KOPT-K1 (cell line): ENCODE results near the gene HGD.
"Not testable (repeated sequence)": the region's sequence is repeated elsewhere in the genome, so short reads cannot be mapped to it uniquely, and the experiment has no call there.

ENCODE experiments used
- H3K27ac ChIP-seq: fragments of 200-600 bp; sonication (generic); 2 replicates; pipeline ENCODE4 v1.5.1; 2016; ENCODE audit warnings: antibody characterized with exemption, mild to moderate bottlenecking, low read depth, low read length; ENCODE audit not compliant: poor library complexity, severe bottlenecking
- H3K36me3 ChIP-seq: fragments of 200-600 bp; sonication (generic); 2 replicates; pipeline ENCODE4 v1.5.1; 2017; ENCODE audit warnings: antibody characterized with exemption, mild to moderate bottlenecking, low read length, moderate library complexity; ENCODE audit not compliant: insufficient read depth
- H3K9me3 ChIP-seq: fragments of 200-600 bp; sonication (generic); 2 replicates; pipeline ENCODE4 v1.5.1; 2017; ENCODE audit warnings: antibody characterized with exemption, low read length, mild to moderate bottlenecking; ENCODE audit not compliant: insufficient read depth, poor library complexity, severe bottlenecking

The HGD gene

GRCh38 chr3:120685411-120685810 is 3.4 kb upstream of the HGD start:
- H3K27ac ChIP-seq: no peak overlapping the region

GRCh38 chr3:120684896-120685295 is 2.9 kb upstream of the HGD start:
- Histone ChIP-seq H3K27ac (no peak overlapping the region), H3K36me3 (no peaks in the 10 kb centered on the region; the same call in 1 of the 2 replicates), H3K9me3 (no peaks in the 10 kb centered on the region)

More at GRCh38 chr3:120685411-120685810, 3.4 kb upstream of the HGD start:
- Histone ChIP-seq H3K36me3 (no peaks in the 10 kb centered on the region; the same call in 1 of the 2 replicates), H3K9me3 (no peaks in the 10 kb centered on the region)

GRCh38 chr3:120683671-120684301 is 1.7 kb upstream of the HGD start:
- Histone ChIP-seq H3K9me3 (no peaks in the 10 kb centered on the region), H3K27ac (no peak overlapping the region), H3K36me3 (no peaks in the 10 kb centered on the region)

GRCh38 chr3:120683213-120683612 is 1.2 kb upstream of the HGD start:
- no peaks in the 10 kb centered on the region for H3K36me3 ChIP-seq
- H3K9me3 ChIP-seq: no peaks in the 10 kb centered on the region
- H3K27ac ChIP-seq: no peak overlapping the region

- H3K9me3 ChIP-seq: peaks cover 6% of the 10 kb centered on the region
- H3K27ac ChIP-seq: no peak overlapping the region
- no peaks in the 10 kb centered on the region for H3K36me3 ChIP-seq
Measured at GRCh38 chr3:120681506-120682038, 467 bp downstream of the HGD start.

GRCh38 chr3:120681018-120681417 is 1.0 kb downstream of the HGD start:
- Histone ChIP-seq H3K9me3 (peaks cover 9% of the 10 kb centered on the region), H3K27ac (no peak overlapping the region), H3K36me3 (no peaks in the 10 kb centered on the region)

- Histone ChIP-seq H3K9me3 (peaks cover 9% of the 10 kb centered on the region), H3K36me3 (no peaks in the 10 kb centered on the region), H3K27ac (no peak overlapping the region)
Measured at GRCh38 chr3:120680193-120680894, 1.7 kb downstream of the HGD start.

- Histone ChIP-seq H3K36me3 (no peaks in the 10 kb centered on the region), H3K9me3 (peaks cover 9% of the 10 kb centered on the region), H3K27ac (no peak overlapping the region)
Measured at GRCh38 chr3:120678984-120679383, 3.1 kb downstream of the HGD start.

GRCh38 chr3:120678331-120678947 is 3.6 kb downstream of the HGD start:
- Histone ChIP-seq H3K9me3 (peaks cover 9% of the 10 kb centered on the region), H3K27ac (no peak overlapping the region), H3K36me3 (no peaks in the 10 kb centered on the region)

GRCh38 chr3:120677193-120677592 is 4.8 kb downstream of the HGD start:
- H3K27ac ChIP-seq, H3K9me3 ChIP-seq, H3K36me3 ChIP-seq: not testable (repeated sequence)

- no peaks in the 10 kb centered on the region for H3K36me3 ChIP-seq
- no peak overlapping the region for H3K27ac ChIP-seq
Measured at GRCh38 chr3:120673116-120673515, 8.9 kb downstream of the HGD start.

GRCh38 chr3:120670576-120670975 is 11.5 kb downstream of the HGD start:
- Histone ChIP-seq H3K9me3 (peaks cover 3% of the 10 kb centered on the region), H3K36me3 (no peaks in the 10 kb centered on the region), H3K27ac (no peak overlapping the region)

More at GRCh38 chr3:120673116-120673515, 8.9 kb downstream of the HGD start:
- H3K9me3 ChIP-seq: peaks cover 12% of the 10 kb centered on the region

- no peak overlapping the region for H3K27ac ChIP-seq
- no peaks in the 10 kb centered on the region for H3K36me3 ChIP-seq
Measured at GRCh38 chr3:120664926-120665325, 17.1 kb downstream of the HGD start.

GRCh38 chr3:120661945-120662344 is 20.1 kb downstream of the HGD start:
- Histone ChIP-seq H3K36me3 (no peaks in the 10 kb centered on the region), H3K9me3 (peaks cover 5% of the 10 kb centered on the region), H3K27ac (no peak overlapping the region)

More at GRCh38 chr3:120664926-120665325, 17.1 kb downstream of the HGD start:
- H3K9me3 ChIP-seq: no peaks in the 10 kb centered on the region

GRCh38 chr3:120661106-120661905 is 20.7 kb downstream of the HGD start:
- H3K9me3 ChIP-seq: peaks cover 5% of the 10 kb centered on the region
- no peak overlapping the region for H3K27ac ChIP-seq
- H3K36me3 ChIP-seq: no peaks in the 10 kb centered on the region
